Endothelial cell of umbilical vein (primary cell): ENCODE data around the gene ASPHD2. TPM values are rescaled to one million over a fixed set of nuclear protein-coding genes. Genes with fewer than 3 reads are reported as not detected.

Experiments
- BruUV-seq: library from RNA; stranded (reverse); fragments of 400-500 nt; replicated peaks from 2 replicates; lab custom pipeline; 2021; lab: Mats Ljungman, UMichigan
- CTCF ChIA-PET: fragments of 300-600, 350-600 bp; sonication (Branson Sonifier 250); formaldehyde crosslinking; loops from one replicate; lab custom pipeline; 2021; ENCODE audit warnings: antibody characterized with exemption, inconsistent platforms; lab: Charles Lee
- POLR2A ChIA-PET: fragments of 300-600, 350-600 bp; sonication (Branson Sonifier 250); formaldehyde crosslinking; loops from one replicate; lab custom pipeline; 2021; ENCODE audit warnings: antibody characterized with exemption, inconsistent platforms; lab: Charles Lee
- DNase-seq: peaks from one replicate; pipeline ENCODE4 v3.0.0-alpha.2; 2011; ENCODE audit warnings: low read depth, low spot score
- FAIRE-seq: peaks from 2 replicates; lab custom pipeline; 2011; peaks lifted over from hg19 to GRCh38; lab: Jason Lieb, UNC
- H2AFZ ChIP-seq: 2 replicates; pipeline ENCODE4 v1.6.0; 2012; ENCODE audit warnings: low read depth, low read length, control low read depth, inconsistent platforms
- H3K27ac ChIP-seq: 2 replicates; pipeline ENCODE4 v1.5.1; 2011; ENCODE audit warnings: low read depth, mild to moderate bottlenecking, control low read depth, low read length, moderate library complexity; ENCODE audit not compliant: insufficient read depth
- H3K27me3 ChIP-seq, 2 experiments: 2 replicates each; pipeline versions ENCODE4 v1.6.0 to v1.6.1; 2011; ENCODE audit warnings: low read length in 2 of 2, mixed read lengths in 1 of 2; ENCODE audit not compliant: control insufficient read depth in 2 of 2, insufficient read depth in 2 of 2
- H3K36me3 ChIP-seq, 2 experiments: 2 replicates in 1 of 2; 3 replicates in 1 of 2; pipeline ENCODE4 v1.5.1; 2011; ENCODE audit warnings: low read length in 2 of 2, mild to moderate bottlenecking in 1 of 2, moderate library complexity in 1 of 2; ENCODE audit not compliant: control insufficient read depth in 2 of 2, insufficient read depth in 2 of 2; ENCODE audit errors: extremely low read depth in 1 of 2
- H3K4me1 ChIP-seq: 3 replicates; pipeline ENCODE4 v1.5.1; 2011; ENCODE audit warnings: mild to moderate bottlenecking, low read length; ENCODE audit not compliant: control insufficient read depth, insufficient read depth; ENCODE audit errors: extremely low read depth
- H3K4me2 ChIP-seq: 2 replicates; pipeline ENCODE4 v1.6.1; 2011; ENCODE audit warnings: low read length, control low read depth, mixed read lengths; ENCODE audit not compliant: insufficient read depth
- H3K4me3 ChIP-seq, 3 experiments: fragments of 200-600 bp in 1 of 3; sonication (generic), shearing (Covaris generic) in 1 of 3; replicated peaks in 1 of 3; 2 replicates each; pipeline ENCODE4 v1.5.1; 2011 to 2016; ENCODE audit warnings: control low read depth in 3 of 3, low read length in 3 of 3, mild to moderate bottlenecking in 2 of 3, inconsistent platforms in 1 of 3, low read depth in 1 of 3, moderate library complexity in 1 of 3; ENCODE audit not compliant: insufficient read depth in 1 of 3
- H3K79me2 ChIP-seq: 2 replicates; pipeline ENCODE4 v1.6.0; 2012; ENCODE audit warnings: low read length, inconsistent platforms; ENCODE audit not compliant: control insufficient read depth, insufficient read depth
- H3K9ac ChIP-seq: replicated peaks from 2 replicates; pipeline ENCODE3; 2011; ENCODE audit warnings: low read length, control low read depth; ENCODE audit not compliant: insufficient read depth; ENCODE audit errors: extremely low read depth
- H3K9me1 ChIP-seq: replicated peaks from 3 replicates; pipeline ENCODE4 v1.6.0; 2011; ENCODE audit warnings: mild to moderate bottlenecking, low read length; ENCODE audit not compliant: control insufficient read depth, insufficient read depth; ENCODE audit errors: extremely low read depth
- H3K9me3 ChIP-seq: replicated peaks from 2 replicates; pipeline ENCODE4 v1.5.1; 2012; ENCODE audit warnings: low read length, inconsistent platforms; ENCODE audit not compliant: control insufficient read depth, insufficient read depth
- H4K20me1 ChIP-seq: replicated peaks from 2 replicates; pipeline ENCODE3; 2011; ENCODE audit warnings: mild to moderate bottlenecking, low read length; ENCODE audit not compliant: control insufficient read depth, insufficient read depth; ENCODE audit errors: extremely low read depth
- EZH2 ChIP-seq: IDR thresholded peaks from 2 replicates; pipeline ENCODE4 v1.6.1; 2012; ENCODE audit warnings: borderline replicate concordance, low read depth, mild to moderate bottlenecking, moderate library complexity, low read length, inconsistent platforms; ENCODE audit not compliant: severe bottlenecking
- FOS ChIP-seq: IDR thresholded peaks from 2 replicates; pipeline ENCODE4 v1.6.1; 2011; ENCODE audit warnings: mild to moderate bottlenecking, low read length, moderate library complexity, borderline replicate concordance; ENCODE audit not compliant: insufficient read depth
- GATA2 ChIP-seq: IDR thresholded peaks from 2 replicates; pipeline ENCODE4 v1.7.0; 2011; ENCODE audit warnings: low read depth, mild to moderate bottlenecking, moderate library complexity, mixed read lengths, low read length; ENCODE audit not compliant: insufficient read length, insufficient read depth
- JUN ChIP-seq: IDR thresholded peaks from 2 replicates; pipeline ENCODE4 v1.6.1; 2011; ENCODE audit warnings: borderline replicate concordance, low read depth; ENCODE audit not compliant: insufficient read length, insufficient read depth
- MYC ChIP-seq: IDR thresholded peaks from one replicate; pipeline ENCODE4 v1.6.1; 2011; ENCODE audit warnings: mild to moderate bottlenecking, low read depth, low read length
- POLR2A ChIP-seq: IDR thresholded peaks from 2 replicates; pipeline ENCODE4 v1.6.1; 2012; ENCODE audit warnings: low read depth, mild to moderate bottlenecking, control low read depth, low read length
- POLR2AphosphoS5 ChIP-seq: IDR thresholded peaks from 2 replicates; pipeline ENCODE4 v1.6.1; 2012; ENCODE audit warnings: low read depth, mild to moderate bottlenecking, control low read depth, low read length, moderate library complexity; ENCODE audit not compliant: insufficient read depth
- dilution Hi-C: fragments of 300-500 bp; cut with MboI; formaldehyde crosslinking; loops from one replicate; pipeline ENCODE4 v1.15.0; 2019; ENCODE audit warnings: low sequenced_read_pairs; ENCODE audit not compliant: extremely low pct_ligation_motif_present
- intact Hi-C: fragments of 100-400 bp; cut with micrococcal nuclease; formaldehyde crosslinking; loops from one replicate; pipeline ENCODE4 v1.10.0; 2022
- polyA plus RNA-seq, 4 experiments: library from polyadenylated mRNA; depleted of rRNA in 3 of 4; stranded (reverse) in 3 of 4; unstranded in 1 of 4; fragments of >200 nt; gene quantifications; 2 replicates each; pipeline versions ENCODE4 v1.2.1 to v1.2.3, GENCODE V29; 2011 to 2012; ENCODE audit warnings: missing spikeins in 1 of 4
- total RNA-seq: library from RNA; stranded (reverse); gene quantifications from 2 replicates; pipeline ENCODE4 v1.2.3, GENCODE V29; 2021
- TF ChIP-seq, protein P1 (sequence below), 2 donors: IDR thresholded peaks; 1 replicate in 1 of 2; 2 replicates in 1 of 2; pipeline ENCODE4 v1.5.1; 2011; ENCODE audit warnings: low read length in 2 of 2, mild to moderate bottlenecking in 2 of 2, moderate library complexity in 2 of 2, control low read depth in 1 of 2, inconsistent platforms in 1 of 2, low read depth in 1 of 2; ENCODE audit not compliant: insufficient read depth in 1 of 2; ENCODE audit errors: extremely low read depth in 1 of 2
- TF ChIP-seq, protein P2 (sequence below): IDR thresholded peaks from 2 replicates; pipeline ENCODE4 v1.6.1; 2011; ENCODE audit not compliant: insufficient read depth, insufficient read length

ASPHD2 gene
- total and polyA plus RNA-seq, 2 donors (not counting 3 experiments of a cell fraction or from before 2014, with no cell fraction given): 4.8 to 5.5 TPM

DNA sequence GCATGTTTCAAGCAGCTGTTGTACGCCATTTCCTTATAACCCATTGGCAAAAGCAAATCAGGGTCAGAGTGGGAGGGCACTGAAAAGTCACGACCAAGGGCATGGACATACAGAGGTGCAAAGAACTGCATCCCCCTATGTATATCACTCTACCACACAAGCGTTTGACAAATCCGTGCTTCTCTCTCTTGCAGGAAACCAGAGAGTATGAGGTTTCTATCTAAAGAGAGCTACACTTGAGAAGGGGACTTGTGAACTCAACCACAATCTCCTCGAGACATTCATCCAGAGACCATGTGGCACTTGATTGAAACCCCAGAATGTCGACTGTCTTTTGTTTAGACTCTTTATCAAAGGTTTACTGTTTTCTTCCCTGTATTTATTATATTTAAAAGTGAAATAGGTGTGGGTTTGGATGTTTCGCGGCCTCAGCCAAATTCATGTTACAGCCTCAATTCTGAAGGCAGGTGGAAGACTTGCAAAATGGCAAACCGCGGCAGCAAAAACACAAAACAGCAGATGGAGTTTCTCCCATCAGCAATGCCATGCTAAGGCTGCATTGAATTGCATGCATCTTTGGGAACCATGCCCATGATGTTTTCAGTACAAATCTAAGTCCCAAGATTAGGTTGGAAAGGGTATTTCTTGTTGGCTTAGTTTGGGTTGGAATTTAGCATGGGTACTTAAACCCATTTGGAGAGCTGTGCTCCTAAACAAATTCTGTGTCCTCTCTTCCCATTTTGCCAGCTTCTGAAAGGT is 48.8 kb upstream of the ASPHD2 start:
- Histone ChIP-seq H3K4me2 (no peak overlapping the region), H3K27ac (no peak overlapping the region), H3K9me3 (no peaks in the 10 kb centered on the region), H2AFZ (no peak overlapping the region), H3K4me3 (no peak overlapping the region), H3K9ac (no peak overlapping the region), H3K27me3 (peaks cover 13% of the 10 kb centered on the region in 2 experiments), H3K9me1 (no peaks in the 10 kb centered on the region), H3K36me3 (no peaks in the 10 kb centered on the region), H3K79me2 (no peaks in the 10 kb centered on the region), H3K4me1 (no peaks in the 10 kb centered on the region), H4K20me1 (no peaks in the 10 kb centered on the region)
- no peak for TF ChIP-seq POLR2A
- TF ChIP-seq JUN: no peak
- POLR2A ChIA-PET: no interaction called here
- no TSS peak for BruUV-seq
- CTCF ChIA-PET: interaction anchor here (4.8 kb wide), 1 partner anchor 13 kb away, joined by 25 read pairs; no protein-coding TSS in a partner anchor
- FAIRE-seq: no peak
- DNase-seq: no peak
- intact Hi-C loops (no loop called here), dilution Hi-C loops (no loop called here)

DNA sequence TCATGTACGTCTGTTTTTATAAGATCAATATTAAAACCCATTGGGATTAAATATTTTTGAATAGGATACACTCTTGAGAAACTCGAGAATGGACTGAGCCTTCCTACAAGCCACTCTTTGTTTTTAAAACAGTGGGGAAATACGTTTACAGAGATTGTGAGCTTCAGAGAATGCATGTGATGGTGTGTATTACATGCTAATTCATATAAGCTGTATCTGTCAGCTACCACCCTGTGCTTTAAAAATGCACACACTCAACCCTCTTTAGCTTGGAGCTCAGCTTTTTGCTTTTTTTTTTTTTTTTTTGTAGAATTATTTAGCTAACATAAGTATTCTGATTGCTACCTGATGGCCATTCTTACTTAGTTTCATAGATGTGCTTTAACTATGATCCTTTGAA is 46.3 kb upstream of the ASPHD2 start:
- Histone ChIP-seq H3K27me3 (peaks cover 8 to 15% of the 10 kb centered on the region in 2 experiments), H3K4me2 (no peak overlapping the region), H3K4me3 (no peak overlapping the region), H3K79me2 (no peaks in the 10 kb centered on the region), H3K4me1 (no peaks in the 10 kb centered on the region), H3K9me3 (no peaks in the 10 kb centered on the region), H3K9me1 (no peaks in the 10 kb centered on the region), H2AFZ (no peak overlapping the region), H3K9ac (no peak overlapping the region), H3K36me3 (no peaks in the 10 kb centered on the region), H3K27ac (no peak overlapping the region), H4K20me1 (no peaks in the 10 kb centered on the region)
- TF ChIP-seq JUN (no peak), POLR2A (no peak), GATA2 (no peak), MYC (no peak), FOS (no peak), POLR2AphosphoS5 (no peak), EZH2 (no peak)
- TF ChIP-seq, protein P1, sequence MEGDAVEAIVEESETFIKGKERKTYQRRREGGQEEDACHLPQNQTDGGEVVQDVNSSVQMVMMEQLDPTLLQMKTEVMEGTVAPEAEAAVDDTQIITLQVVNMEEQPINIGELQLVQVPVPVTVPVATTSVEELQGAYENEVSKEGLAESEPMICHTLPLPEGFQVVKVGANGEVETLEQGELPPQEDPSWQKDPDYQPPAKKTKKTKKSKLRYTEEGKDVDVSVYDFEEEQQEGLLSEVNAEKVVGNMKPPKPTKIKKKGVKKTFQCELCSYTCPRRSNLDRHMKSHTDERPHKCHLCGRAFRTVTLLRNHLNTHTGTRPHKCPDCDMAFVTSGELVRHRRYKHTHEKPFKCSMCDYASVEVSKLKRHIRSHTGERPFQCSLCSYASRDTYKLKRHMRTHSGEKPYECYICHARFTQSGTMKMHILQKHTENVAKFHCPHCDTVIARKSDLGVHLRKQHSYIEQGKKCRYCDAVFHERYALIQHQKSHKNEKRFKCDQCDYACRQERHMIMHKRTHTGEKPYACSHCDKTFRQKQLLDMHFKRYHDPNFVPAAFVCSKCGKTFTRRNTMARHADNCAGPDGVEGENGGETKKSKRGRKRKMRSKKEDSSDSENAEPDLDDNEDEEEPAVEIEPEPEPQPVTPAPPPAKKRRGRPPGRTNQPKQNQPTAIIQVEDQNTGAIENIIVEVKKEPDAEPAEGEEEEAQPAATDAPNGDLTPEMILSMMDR (IDR thresholded peaks at IDR 0.05; ENCODE audit: extremely low read depth in 1 of 2, insufficient read depth in 1 of 2, low read depth in 1 of 2, low read length in 2 of 2): no peak
- TF ChIP-seq, protein P2, sequence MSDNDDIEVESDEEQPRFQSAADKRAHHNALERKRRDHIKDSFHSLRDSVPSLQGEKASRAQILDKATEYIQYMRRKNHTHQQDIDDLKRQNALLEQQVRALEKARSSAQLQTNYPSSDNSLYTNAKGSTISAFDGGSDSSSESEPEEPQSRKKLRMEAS: no peak
- no peak for DNase-seq
- ChIA-PET CTCF (interaction anchor here (1.2 to 4.8 kb wide), 3 partner anchors 16 to 25 kb away, joined by 3 to 25 read pairs (median 8); no protein-coding TSS in a partner anchor), POLR2A (no interaction called here)
- dilution Hi-C loops: no loop called here
- no TSS peak for BruUV-seq
- FAIRE-seq: no peak
- intact Hi-C loops: no loop called here
